ENCODE data around the gene CD59.

Gene CD59

DNA sequence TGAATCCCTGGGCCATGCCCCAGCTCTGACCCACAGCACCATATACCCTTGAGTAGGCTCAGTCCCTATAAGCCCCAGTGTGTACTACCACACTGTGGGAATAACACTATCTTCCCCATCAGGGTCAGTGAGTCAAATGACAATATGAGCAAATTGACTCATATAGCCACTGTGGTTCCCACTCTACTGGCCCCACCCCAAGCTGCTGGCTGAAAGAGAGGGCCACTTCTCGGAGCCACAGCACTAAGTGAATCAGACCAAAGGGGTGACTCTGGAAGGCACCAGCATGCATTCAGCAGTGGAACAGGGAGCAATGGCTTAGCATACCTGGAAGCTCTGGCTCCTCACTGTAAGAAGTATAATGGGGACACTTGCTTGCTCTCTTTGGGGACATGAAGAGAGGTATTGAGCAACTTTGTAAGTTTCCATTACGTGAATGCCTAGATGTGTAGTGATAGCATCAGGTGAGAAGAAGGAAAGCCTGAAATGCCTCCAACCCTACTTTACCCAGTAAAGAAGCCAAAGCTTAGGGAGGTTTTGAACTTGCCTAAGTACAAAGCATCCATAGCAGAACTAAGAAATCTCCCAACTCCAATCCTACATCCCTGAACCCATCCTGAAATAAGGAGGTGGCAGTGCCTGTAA is 13.5 kb downstream of the CD59 start:
- Histone ChIP-seq H4K20me1 (ENCODE audit: insufficient read depth, low read length) (no peaks in the 10 kb centered on the region), H3K4me2 (ENCODE audit: low read length) (no peak overlapping the region), H3K4me3 (ENCODE audit: low read depth, low read length, poor library complexity, severe bottlenecking) (no peak overlapping the region), H3K9me2 (ENCODE audit: low read depth, low read length) (no peaks in the 10 kb centered on the region), H3F3A (ENCODE audit: insufficient read depth, low read length) (no peaks in the 10 kb centered on the region), H3K4me1 (ENCODE audit: insufficient read depth, low read length, severe bottlenecking) (peaks cover 7% of the 10 kb centered on the region), H3K9me3 (ENCODE audit: low read length) (no peaks in the 10 kb centered on the region), H3K27me3 (ENCODE audit: insufficient read depth, low read length) (no peaks in the 10 kb centered on the region), H3K79me2 (ENCODE audit: insufficient read depth, low read length) (no peaks in the 10 kb centered on the region), H3K36me3 (ENCODE audit: insufficient read depth, low read length) (peaks cover 14% of the 10 kb centered on the region; the same call in 1 of the 2 replicates), H3K27ac (ENCODE audit: low read depth, low read length, poor library complexity, severe bottlenecking) (no peak overlapping the region), H2AFZ (ENCODE audit: low read length) (no peak overlapping the region), H3K9ac (ENCODE audit: low read length) (no peak overlapping the region)
- TF ChIP-seq, protein P1, sequence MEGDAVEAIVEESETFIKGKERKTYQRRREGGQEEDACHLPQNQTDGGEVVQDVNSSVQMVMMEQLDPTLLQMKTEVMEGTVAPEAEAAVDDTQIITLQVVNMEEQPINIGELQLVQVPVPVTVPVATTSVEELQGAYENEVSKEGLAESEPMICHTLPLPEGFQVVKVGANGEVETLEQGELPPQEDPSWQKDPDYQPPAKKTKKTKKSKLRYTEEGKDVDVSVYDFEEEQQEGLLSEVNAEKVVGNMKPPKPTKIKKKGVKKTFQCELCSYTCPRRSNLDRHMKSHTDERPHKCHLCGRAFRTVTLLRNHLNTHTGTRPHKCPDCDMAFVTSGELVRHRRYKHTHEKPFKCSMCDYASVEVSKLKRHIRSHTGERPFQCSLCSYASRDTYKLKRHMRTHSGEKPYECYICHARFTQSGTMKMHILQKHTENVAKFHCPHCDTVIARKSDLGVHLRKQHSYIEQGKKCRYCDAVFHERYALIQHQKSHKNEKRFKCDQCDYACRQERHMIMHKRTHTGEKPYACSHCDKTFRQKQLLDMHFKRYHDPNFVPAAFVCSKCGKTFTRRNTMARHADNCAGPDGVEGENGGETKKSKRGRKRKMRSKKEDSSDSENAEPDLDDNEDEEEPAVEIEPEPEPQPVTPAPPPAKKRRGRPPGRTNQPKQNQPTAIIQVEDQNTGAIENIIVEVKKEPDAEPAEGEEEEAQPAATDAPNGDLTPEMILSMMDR (IDR thresholded peaks at IDR 0.05; ENCODE audit: low read length): no peak
- no peak for TF ChIP-seq EZH2 (IDR thresholded peaks at IDR 0.05; ENCODE audit: borderline replicate concordance, low read length)

DNA sequence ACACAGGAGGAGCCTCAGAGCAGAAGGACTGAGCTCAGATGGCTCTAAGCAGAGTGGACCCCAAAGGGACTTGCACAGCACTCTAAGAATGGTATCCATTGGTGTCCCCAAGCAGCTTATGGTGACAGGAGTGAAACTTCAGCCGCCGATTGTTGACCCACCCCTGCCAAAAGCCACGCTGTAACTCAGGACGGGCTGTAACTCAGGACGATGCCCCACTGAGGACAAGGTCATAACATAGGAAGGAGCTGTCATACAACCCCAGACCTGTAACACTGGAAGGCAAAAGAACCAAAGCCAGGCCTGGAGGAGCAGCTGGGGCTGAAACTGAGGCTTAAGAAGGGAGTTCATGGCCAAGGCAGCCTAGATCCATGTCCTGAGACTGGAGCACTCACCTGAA is 14.2 kb downstream of the CD59 start:
- H4K20me1 ChIP-seq (ENCODE audit: insufficient read depth, low read length): no peaks in the 10 kb centered on the region
- TF ChIP-seq EZH2 (IDR thresholded peaks at IDR 0.05; ENCODE audit: borderline replicate concordance, low read length): no peak
- TF ChIP-seq, protein P1 (IDR thresholded peaks at IDR 0.05; ENCODE audit: low read length): no peak
- no peaks in the 10 kb centered on the region for H3K79me2 ChIP-seq (ENCODE audit: insufficient read depth, low read length)
- H2AFZ ChIP-seq (ENCODE audit: low read length): no peak overlapping the region
- H3K4me2 ChIP-seq (ENCODE audit: low read length): no peak overlapping the region
- H3K9me3 ChIP-seq (ENCODE audit: low read length): no peaks in the 10 kb centered on the region
- H3K4me3 ChIP-seq (ENCODE audit: low read depth, low read length, poor library complexity, severe bottlenecking): no peak overlapping the region
- H3K27me3 ChIP-seq (ENCODE audit: insufficient read depth, low read length): no peaks in the 10 kb centered on the region
- no peaks in the 10 kb centered on the region for H3F3A ChIP-seq (ENCODE audit: insufficient read depth, low read length)
- peaks cover 21% of the 10 kb centered on the region; the same call in 1 of the 2 replicates for H3K36me3 ChIP-seq (ENCODE audit: insufficient read depth, low read length)
- no peaks in the 10 kb centered on the region for H3K9me2 ChIP-seq (ENCODE audit: low read depth, low read length)
- no peak overlapping the region for H3K9ac ChIP-seq (ENCODE audit: low read length)
- H3K4me1 ChIP-seq (ENCODE audit: insufficient read depth, low read length, severe bottlenecking): peaks cover 7% of the 10 kb centered on the region
- no peak overlapping the region for H3K27ac ChIP-seq (ENCODE audit: low read depth, low read length, poor library complexity, severe bottlenecking)

GRCh38 chr11:33721426-33721825 is 14.8 kb downstream of the CD59 start:
- Histone ChIP-seq H4K20me1 (ENCODE audit: insufficient read depth, low read length) (no peaks in the 10 kb centered on the region), H3K4me1 (ENCODE audit: insufficient read depth, low read length, severe bottlenecking) (peaks cover 7% of the 10 kb centered on the region), H3F3A (ENCODE audit: insufficient read depth, low read length) (no peaks in the 10 kb centered on the region), H3K4me2 (ENCODE audit: low read length) (no peak overlapping the region), H3K9me2 (ENCODE audit: low read depth, low read length) (no peaks in the 10 kb centered on the region), H3K27ac (ENCODE audit: low read depth, low read length, poor library complexity, severe bottlenecking) (no peak overlapping the region), H2AFZ (ENCODE audit: low read length) (no peak overlapping the region), H3K79me2 (ENCODE audit: insufficient read depth, low read length) (no peaks in the 10 kb centered on the region), H3K27me3 (ENCODE audit: insufficient read depth, low read length) (no peaks in the 10 kb centered on the region), H3K36me3 (ENCODE audit: insufficient read depth, low read length) (peaks cover 26% of the 10 kb centered on the region; the same call in 1 of the 2 replicates), H3K9me3 (ENCODE audit: low read length) (no peaks in the 10 kb centered on the region), H3K9ac (ENCODE audit: low read length) (no peak overlapping the region), H3K4me3 (ENCODE audit: low read depth, low read length, poor library complexity, severe bottlenecking) (no peak overlapping the region)
- TF ChIP-seq EZH2 (IDR thresholded peaks at IDR 0.05; ENCODE audit: borderline replicate concordance, low read length): no peak
- TF ChIP-seq, protein P1 (IDR thresholded peaks at IDR 0.05; ENCODE audit: low read length): no peak
